ENCODE measurements around the gene CMTM7. TPM values are rescaled to one million over a fixed set of nuclear protein-coding genes. Genes with fewer than 3 reads are reported as not detected.

The CMTM7 gene
- total RNA-seq, 1 experiment from 2014 or later: 8.5 TPM

- no peak for DNase-seq (ENCODE audit: low spot score)
Observed at GRCh38 chr3:32492684-32493436, 101.2 kb downstream of the CMTM7 start.

GRCh38 chr3:32493437-32494414 lies 102.1 kb downstream of the CMTM7 start:
- DNase-seq (ENCODE audit: low spot score): peak; percentile 63

- DNase-seq (ENCODE audit: low spot score): no peak
Observed at GRCh38 chr3:32495085-32495484, 103.4 kb downstream of the CMTM7 start.

- DNase-seq (ENCODE audit: low spot score): no peak
Observed at GRCh38 chr3:32495609-32496008, 104.0 kb downstream of the CMTM7 start.

DNA sequence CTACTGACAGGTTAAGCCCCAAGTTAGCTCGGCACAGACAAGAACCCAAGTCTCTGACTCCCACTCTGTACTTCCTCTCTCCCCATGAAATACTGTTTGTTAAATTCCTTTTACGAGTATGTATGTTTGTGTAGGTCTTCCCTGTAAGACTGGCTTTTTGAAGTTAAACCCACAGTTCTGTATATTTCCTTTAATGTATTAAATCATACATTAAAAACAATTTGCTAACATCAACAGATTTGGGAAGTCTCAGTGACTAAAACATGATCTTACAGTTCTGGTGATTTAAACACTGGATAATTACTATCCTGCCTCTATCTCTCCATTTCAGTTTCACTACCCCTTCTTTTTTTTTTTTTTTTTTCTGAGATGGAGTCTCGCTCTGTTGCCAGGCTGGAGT lies 106.6 kb downstream of the CMTM7 start:
- DNase-seq (ENCODE audit: low spot score): no peak

GRCh38 chr3:32498992-32499391 lies 107.3 kb downstream of the CMTM7 start:
- DNase-seq (ENCODE audit: low spot score): no peak

DNA sequence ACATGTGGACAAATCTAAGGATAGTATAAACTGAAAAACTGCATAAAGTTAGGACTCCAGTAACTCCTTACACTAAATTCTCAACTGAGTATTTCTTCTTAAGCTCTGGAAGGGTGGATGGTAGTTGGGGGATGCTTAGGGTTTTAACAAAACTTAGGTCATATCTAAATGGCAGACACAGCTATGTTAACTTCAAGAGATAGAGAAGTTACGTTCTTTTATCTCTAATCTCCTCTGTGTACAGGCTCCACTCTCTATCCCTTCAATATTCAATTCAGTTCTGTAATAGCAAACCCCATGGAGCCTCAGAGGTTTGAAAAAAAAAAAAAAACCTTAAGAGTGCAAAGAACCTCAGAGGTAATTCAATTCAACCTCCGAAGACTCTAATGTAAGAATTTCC lies 107.9 kb downstream of the CMTM7 start:
- no peak for DNase-seq (ENCODE audit: low spot score)

- DNase-seq (ENCODE audit: low spot score): no peak
Observed at GRCh38 chr3:32500231-32500630, 108.6 kb downstream of the CMTM7 start.

- no peak for DNase-seq (ENCODE audit: low spot score)
Observed at GRCh38 chr3:32500880-32501782, 109.5 kb downstream of the CMTM7 start.

GRCh38 chr3:32501783-32502117 lies 110.1 kb downstream of the CMTM7 start:
- no peak for DNase-seq (ENCODE audit: low spot score)

GRCh38 chr3:32502118-32502945 lies 110.7 kb downstream of the CMTM7 start, which contains the start of gene CMTM6:
Gene CMTM6 (minus strand): TSS chr3:32502852. CDS start chr3:32502745, 107 bp downstream.
- DNase-seq (ENCODE audit: low spot score): peak; percentile 69

DNA sequence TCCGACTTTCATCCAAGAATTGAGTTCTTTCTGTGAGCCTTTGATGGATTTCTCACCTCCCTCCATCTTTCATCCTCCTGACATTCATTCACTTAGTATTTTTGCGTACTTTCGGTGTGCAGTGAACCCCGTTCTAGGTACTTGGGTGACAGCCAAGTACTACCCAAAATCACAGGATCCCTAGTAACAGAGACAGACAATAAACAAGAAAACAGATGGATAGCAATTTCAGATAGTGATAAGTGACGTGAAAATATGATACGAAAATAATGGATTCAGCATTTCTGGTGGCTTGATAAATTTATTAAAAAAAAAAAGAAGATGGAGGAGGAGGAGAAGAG lies 111.3 kb downstream of the CMTM7 start:
- DNase-seq (ENCODE audit: low spot score): no peak

Other genes starting within 250 kb of the CMTM7 start
- 3.4 and 3.5 TPM in 2 replicates for gene CMTM8, start 153.2 kb upstream of the CMTM7 start, total RNA-seq (2014; rRNA removed; shearing (Covaris generic))
- gene CMTM6, start 111.0 kb downstream of the CMTM7 start, total RNA-seq (2014; rRNA removed; shearing (Covaris generic)): 97.4 and 100 TPM in 2 replicates
- gene DYNC1LI1, start 179.0 kb downstream of the CMTM7 start, total RNA-seq (2014; rRNA removed; shearing (Covaris generic)): 77.6 and 104 TPM in 2 replicates

All from A172 (cell line).